Natural killer cell (primary cell): ENCODE data around the gene PRELID2. TPM values are rescaled to one million over a fixed set of nuclear protein-coding genes. Genes with fewer than 3 reads are reported as not detected.
A peak's percentile ranks its signal among the peaks of the same experiment; 100 is the strongest.

Source experiments
- ATAC-seq, 3 donors: fragments of 150-1000 bp in 2 of 3; fragments of 200-7000 bp in 1 of 3; cut with Tn5 transposase; 1 replicate in 1 of 3; 2 replicates in 2 of 3; pipeline ENCODE4 v1.10.0; 2021; ENCODE audit warnings: mild to moderate bottlenecking in 2 of 3, moderate library complexity in 2 of 3
- DNase-seq, 2 donors: peaks; one replicate each; pipeline versions ENCODE4 v3.0.0 to v3.0.0-alpha.2; 2013 to 2021; ENCODE audit warnings: mixed read lengths in 1 of 2
- H3K27ac ChIP-seq: one replicate; pipeline ENCODE4 v1.5.1; 2013; ENCODE audit warnings: mild to moderate bottlenecking, low read length
- H3K27me3 ChIP-seq: one replicate; pipeline ENCODE4 v1.6.1; 2013; ENCODE audit warnings: low read length; ENCODE audit not compliant: control insufficient read depth, insufficient read depth
- H3K36me3 ChIP-seq: one replicate; pipeline ENCODE4 v1.6.1; 2013; ENCODE audit warnings: low read length; ENCODE audit not compliant: control insufficient read depth, insufficient read depth
- H3K4me1 ChIP-seq: one replicate; pipeline ENCODE4 v1.6.1; 2013; ENCODE audit warnings: low read length; ENCODE audit not compliant: control insufficient read depth, insufficient read depth
- H3K4me3 ChIP-seq: one replicate; pipeline ENCODE4 v1.5.1; 2013; ENCODE audit warnings: low read length
- H3K9me3 ChIP-seq: one replicate; pipeline ENCODE4 v1.6.1; 2013; ENCODE audit warnings: low read length; ENCODE audit not compliant: control insufficient read depth, insufficient read depth
- H3K27ac Mint-ChIP-seq, 2 donors: one replicate each; pipeline ENCODE4 v1.8.0; 2022; ENCODE audit warnings: mild to moderate bottlenecking in 2 of 2, mixed read lengths in 2 of 2, moderate library complexity in 1 of 2
- H3K27me3 Mint-ChIP-seq, 2 donors: one replicate each; pipeline ENCODE4 v1.8.0; 2022; ENCODE audit warnings: low read depth in 2 of 2, mixed read lengths in 2 of 2
- H3K36me3 Mint-ChIP-seq: one replicate; pipeline ENCODE4 v1.8.0; 2022; ENCODE audit warnings: mixed read lengths
- H3K4me1 Mint-ChIP-seq, 2 donors: one replicate each; pipeline ENCODE4 v1.8.0; 2022; ENCODE audit warnings: mixed read lengths in 2 of 2
- H3K4me3 Mint-ChIP-seq: one replicate; pipeline ENCODE4 v1.8.0; 2022; ENCODE audit warnings: mild to moderate bottlenecking, moderate library complexity, mixed read lengths
- H3K9me3 Mint-ChIP-seq, 2 donors: one replicate each; pipeline ENCODE4 v1.8.0; 2022; ENCODE audit warnings: mixed read lengths in 2 of 2
- CTCF ChIP-seq: fragments of 200-600 bp; IDR thresholded peaks from one replicate; pipeline ENCODE4 v1.8.0; 2022; ENCODE audit warnings: antibody characterized with exemption
- WGBS: methylation state at CpG from one replicate; pipeline ENCODE4 v1.1.7; 2013; ENCODE audit warnings: missing lambda C conversion rate; ENCODE audit not compliant: insufficient coverage; 5-methylcytosine and 5-hydroxymethylcytosine counted together
- intact Hi-C: fragments of 100-400 bp; cut with micrococcal nuclease; formaldehyde crosslinking; loops from one replicate; pipeline ENCODE4 v1.14.2; 2022
- total RNA-seq, 4 donors: library from RNA; stranded (reverse); fragments of 120-200 nt in 1 of 4; gene quantifications; one replicate each; pipeline versions ENCODE4 v1.2.3 to v1.2.4, GENCODE V29; 2013 to 2022

PRELID2 gene
- total RNA-seq, 3 donors from 2014 or later (not counting 1 experiment from before 2014, with no cell fraction given) = 1.5 to 3.1 (median 1.7) TPM

GRCh38 chr5:145826895-145827674, 8.1 kb downstream of the PRELID2 start:
- H3K27me3 Mint-ChIP-seq = no peaks in the 10 kb centered on the region
- H3K9me3 Mint-ChIP-seq = no peaks in the 10 kb centered on the region
- H3K36me3 Mint-ChIP-seq = no peaks in the 10 kb centered on the region
- no peaks in the 10 kb centered on the region for H3K27me3 ChIP-seq
- 86% methylated on average over 8 of the region's 8 CpGs for WGBS
- no peaks in the 10 kb centered on the region for H3K36me3 ChIP-seq
- no peak overlapping the region for H3K27ac Mint-ChIP-seq
- H3K27ac ChIP-seq = no peak overlapping the region
- no peak overlapping the region for H3K4me3 ChIP-seq
- DNase-seq (no peak), ATAC-seq (no peak)
- H3K4me1 Mint-ChIP-seq = peaks cover 0 to 7% of the 10 kb centered on the region in 2 donors
- no peak overlapping the region for H3K4me3 Mint-ChIP-seq
- TF ChIP-seq CTCF = no peak
- intact Hi-C loops = no loop called here
- H3K9me3 ChIP-seq = no peaks in the 10 kb centered on the region
- H3K4me1 ChIP-seq = no peaks in the 10 kb centered on the region

- no peaks in the 10 kb centered on the region for H3K36me3 Mint-ChIP-seq
- 100% methylated on average over 1 of the region's 3 CpGs for WGBS
- peak in 1 of 2 donors; percentile 52 for DNase-seq
Observed at GRCh38 chr5:145825751-145826180, 9.4 kb downstream of the PRELID2 start.

DNA sequence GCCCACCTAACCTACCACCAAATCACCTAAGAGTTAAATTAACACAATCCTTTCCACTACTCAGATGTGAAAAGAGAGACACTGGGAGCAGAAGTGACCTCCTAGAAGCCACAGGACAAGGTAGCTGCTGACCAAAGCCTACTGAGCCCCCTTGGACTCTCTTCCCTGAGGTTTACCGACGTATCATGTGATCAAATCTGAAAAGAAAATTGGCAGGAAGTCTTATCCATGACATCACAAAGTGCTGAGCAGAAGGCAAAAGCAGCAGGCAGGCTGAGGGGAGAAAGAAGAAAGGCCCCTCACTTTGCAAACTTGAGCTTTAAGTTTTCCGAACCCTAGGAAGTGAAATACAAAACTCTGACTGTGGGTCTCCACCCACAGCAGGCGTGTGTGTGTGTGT, 11.1 kb downstream of the PRELID2 start:
- no peak for TF ChIP-seq CTCF
- 76% methylated on average over 4 of the region's 4 CpGs for WGBS
- Mint-ChIP-seq H3K4me3 (no peak overlapping the region), H3K27ac (no peak overlapping the region), H3K4me1 (no peaks in the 10 kb centered on the region), H3K9me3 (no peaks in the 10 kb centered on the region), H3K36me3 (no peaks in the 10 kb centered on the region), H3K27me3 (no peaks in the 10 kb centered on the region)
- Histone ChIP-seq H3K27me3 (no peaks in the 10 kb centered on the region), H3K4me3 (no peak overlapping the region), H3K27ac (no peak overlapping the region), H3K4me1 (no peaks in the 10 kb centered on the region), H3K36me3 (no peaks in the 10 kb centered on the region), H3K9me3 (no peaks in the 10 kb centered on the region)
- intact Hi-C loops = no loop called here
- DNase-seq (no peak), ATAC-seq (no peak)

More at GRCh38 chr5:145825751-145826180, 9.4 kb downstream of the PRELID2 start:
- intact Hi-C loops = no loop called here
- Histone ChIP-seq H3K9me3 (no peaks in the 10 kb centered on the region), H3K4me1 (no peaks in the 10 kb centered on the region), H3K36me3 (no peaks in the 10 kb centered on the region), H3K27me3 (no peaks in the 10 kb centered on the region), H3K27ac (no peak overlapping the region), H3K4me3 (no peak overlapping the region)
- peak; percentile 56 for TF ChIP-seq CTCF
- Mint-ChIP-seq H3K4me1 (peaks cover 0 to 4% of the 10 kb centered on the region in 2 donors), H3K4me3 (no peak overlapping the region), H3K9me3 (no peaks in the 10 kb centered on the region), H3K27ac (no peak overlapping the region), H3K27me3 (no peaks in the 10 kb centered on the region)
- peak in 1 of 3 donors; percentile 56 for ATAC-seq
